Measurements from ENCODE around the gene PPBP. TPM values are rescaled to one million over a fixed set of nuclear protein-coding genes. Genes with fewer than 3 reads are reported as not detected.

PPBP gene
- polyA plus RNA-seq, 1 donor: 1.8 TPM

Other genes starting within 250 kb of the PPBP start
- 0.78 TPM for gene CXCL8, start 247.6 kb downstream of the PPBP start, polyA plus RNA-seq
- 0.19 TPM for gene CXCL6, start 151.5 kb downstream of the PPBP start, polyA plus RNA-seq
- 0.24 TPM for gene PF4V1, start 134.9 kb downstream of the PPBP start, polyA plus RNA-seq
- gene CXCL1, start 118.8 kb downstream of the PPBP start, polyA plus RNA-seq: 4.3 TPM
- 0.33 TPM for gene PF4, start 6.2 kb downstream of the PPBP start, polyA plus RNA-seq
- gene CXCL5, start 10.5 kb upstream of the PPBP start, polyA plus RNA-seq: 0.30 TPM
- gene CXCL3, start 50.5 kb upstream of the PPBP start, polyA plus RNA-seq: 1.4 TPM
- gene CXCL2, start 111.0 kb upstream of the PPBP start, polyA plus RNA-seq: 8.6 TPM
- gene MTHFD2L, start 169.9 kb upstream of the PPBP start, polyA plus RNA-seq: 15.2 TPM

Data from large intestine (tissue), 1 donor.